Transverse colon (tissue), 4 donors: Measurements from ENCODE around the gene SHH. TPM values are rescaled to one million over a fixed set of nuclear protein-coding genes. Genes with fewer than 3 reads are reported as not detected.
"Not testable (repeated sequence)": the region's sequence is repeated elsewhere in the genome, so short reads cannot be mapped to it uniquely, and the experiment has no call there.

Source experiments
- DNase-seq: peaks from one replicate; pipeline ENCODE4 v3.0.0-alpha.2; 2019
- H3K27ac ChIP-seq, 4 donors: fragments of 200-600 bp; sonication (generic); 2 replicates each; pipeline ENCODE4 v1.5.1; 2016 to 2018; ENCODE audit warnings: inconsistent platforms in 4 of 4
- H3K27me3 ChIP-seq: fragments of 200-600 bp; sonication (generic); 2 replicates; pipeline ENCODE4 v1.5.1; 2017; ENCODE audit warnings: inconsistent platforms
- H3K36me3 ChIP-seq, 4 donors: fragments of 200-600 bp; sonication (generic); 2 replicates each; pipeline ENCODE4 v1.5.1; 2017 to 2019; ENCODE audit warnings: inconsistent platforms in 4 of 4
- H3K4me1 ChIP-seq, 4 donors: fragments of 200-600 bp; sonication (generic); 2 replicates each; pipeline ENCODE4 v1.5.1; 2017 to 2020; ENCODE audit warnings: inconsistent platforms in 4 of 4
- H3K4me3 ChIP-seq, 4 donors: fragments of 200-600 bp; sonication (generic); 1 replicate in 1 of 4; 2 replicates in 3 of 4; pipeline versions ENCODE4 v1.5.1 to v1.6.1; 2017 to 2019; ENCODE audit warnings: inconsistent platforms in 4 of 4
- H3K9me3 ChIP-seq, 2 donors: fragments of 200-600 bp; sonication (generic); 2 replicates each; pipeline ENCODE4 v1.5.1; 2017 to 2019; ENCODE audit warnings: inconsistent platforms in 2 of 2
- CTCF ChIP-seq, 5 experiments: fragments of 200-600 bp in 3 of 5; fragments of 450-650 bp in 2 of 5; sonication (generic) in 3 of 5; IDR thresholded peaks; 1 replicate in 2 of 5; 2 replicates in 3 of 5; pipeline ENCODE4 v1.5.1; 2016 to 2017; ENCODE audit warnings: antibody characterized with exemption in 5 of 5, inconsistent platforms in 3 of 5, mild to moderate bottlenecking in 2 of 5, moderate library complexity in 1 of 5
- EP300 ChIP-seq: sonication (generic); formaldehyde crosslinking; IDR thresholded peaks from one replicate; pipeline ENCODE4 v1.6.1; 2017; ENCODE audit warnings: antibody characterized with exemption, low read depth
- POLR2A ChIP-seq: fragments of 450-650 bp; IDR thresholded peaks from one replicate; pipeline ENCODE4 v1.6.1; 2016; ENCODE audit warnings: antibody characterized with exemption, mild to moderate bottlenecking, moderate library complexity
- POLR2AphosphoS5 ChIP-seq, 3 donors: sonication (generic); formaldehyde crosslinking; IDR thresholded peaks; one replicate each; pipeline ENCODE4 v1.6.1; 2016; ENCODE audit warnings: antibody characterized with exemption in 3 of 3
- WGBS, 2 donors: methylation state at CpG; one replicate each; pipeline ENCODE4 v1.1.5; 2018; ENCODE audit warnings: low coverage in 1 of 2; 5-methylcytosine and 5-hydroxymethylcytosine counted together
- in situ Hi-C, 4 donors: fragments of 200-750 bp; cut with MboI; loops; one replicate each; pipeline versions ENCODE4 v1.15.0 to v1.15.1; 2017; ENCODE audit warnings: low sequenced_read_pairs in 3 of 4, low pct_ligation_motif_present in 1 of 4, low pct_unique_long_range_greater_than_20kb in 1 of 4
- intact Hi-C: fragments of 100-400 bp; cut with DNase I; formaldehyde crosslinking; loops from one replicate; pipeline ENCODE4 v1.15.1; 2023; ENCODE audit warnings: low total_unique reads
- total RNA-seq, 4 donors: library from RNA; depleted of rRNA; stranded (reverse); fragments of >200 nt; gene quantifications; one replicate each; pipeline ENCODE4 v1.1.0, GENCODE V29; 2016

Gene SHH
- total RNA-seq, 4 donors from 2014 or later: 0.40 to 3.7 (median 2.0) TPM

GRCh38 chr7:155820246-155820645 lies 8.0 kb upstream of the SHH start:
- no peaks in the 10 kb centered on the region for H3K9me3 ChIP-seq
- no peak overlapping the region for H3K4me3 ChIP-seq
- no peak for DNase-seq
- no peak for TF ChIP-seq POLR2AphosphoS5 (IDR thresholded peaks at IDR 0.05)
- no peak overlapping the region for H3K27ac ChIP-seq
- peaks cover 33% of the 10 kb centered on the region for H3K27me3 ChIP-seq
- H3K4me1 ChIP-seq: peaks cover 0 to 3% (median under 1%) of the 10 kb centered on the region in 4 donors
- in situ Hi-C loops: loop anchor here in 2 of 4 donors (25.0 kb wide), 2 partner anchors 642 to 992 kb away; no protein-coding TSS in a partner anchor
- WGBS, 2 donors: 81% methylated on average over 10 of the region's 18 CpGs; no CpG with 5 or more reads in 1 of the 2 donors
- intact Hi-C loops: no loop called here
- H3K36me3 ChIP-seq: no peaks in the 10 kb centered on the region

- intact Hi-C loops: no loop called here
- Histone ChIP-seq H3K27ac (no peak overlapping the region), H3K27me3 (peaks cover 44% of the 10 kb centered on the region), H3K36me3 (no peaks in the 10 kb centered on the region), H3K4me3 (no peak overlapping the region), H3K9me3 (no peaks in the 10 kb centered on the region), H3K4me1 (peaks cover 0 to 3% (median 0%) of the 10 kb centered on the region in 4 donors)
- TF ChIP-seq EP300: no peak
- no peak for TF ChIP-seq POLR2A
- no peak for TF ChIP-seq CTCF (IDR thresholded peaks at IDR 0.05)
- no peak for TF ChIP-seq POLR2AphosphoS5 (IDR thresholded peaks at IDR 0.05)
- in situ Hi-C loops: loop anchor here in 2 of 4 donors (10.0 to 25.0 kb wide), 3 partner anchors 643 to 993 kb away; no protein-coding TSS in a partner anchor
- 80% methylated on average over 10 of the region's 12 CpGs; no CpG with 5 or more reads in 1 of the 2 donors for WGBS, 2 donors
- DNase-seq: no peak
Measured at GRCh38 chr7:155819186-155819585, 6.9 kb upstream of the SHH start.

- WGBS, 2 donors: 71 to 73% methylated on average over 5 to 6 of the region's 6 CpGs
- no peak overlapping the region for H3K27ac ChIP-seq
- in situ Hi-C loops: loop anchor here in 2 of 4 donors (10.0 to 25.0 kb wide), 3 partner anchors 644 to 994 kb away; no protein-coding TSS in a partner anchor
Measured at GRCh38 chr7:155818820-155819168, 6.5 kb upstream of the SHH start.

GRCh38 chr7:155818154-155818819 lies 6.0 kb upstream of the SHH start:
- H3K36me3 ChIP-seq: no peaks in the 10 kb centered on the region
- H3K4me3 ChIP-seq: no peak overlapping the region
- no peak overlapping the region for H3K27ac ChIP-seq
- 76% methylated on average over 21 of the region's 21 CpGs; no CpG with 5 or more reads in 1 of the 2 donors for WGBS, 2 donors
- peaks cover 53% of the 10 kb centered on the region for H3K27me3 ChIP-seq
- TF ChIP-seq POLR2A (no peak), POLR2AphosphoS5 (IDR thresholded peaks at IDR 0.05) (no peak), CTCF (IDR thresholded peaks at IDR 0.05) (no peak), EP300 (no peak)
- in situ Hi-C loops: loop anchor here in 2 of 4 donors (10.0 to 25.0 kb wide), 3 partner anchors 644 to 994 kb away; no protein-coding TSS in a partner anchor
- H3K9me3 ChIP-seq: no peaks in the 10 kb centered on the region
- no peak for DNase-seq
- H3K4me1 ChIP-seq: peaks cover 0 to 3% (median 0%) of the 10 kb centered on the region in 4 donors
- intact Hi-C loops: no loop called here

More at GRCh38 chr7:155818820-155819168, 6.5 kb upstream of the SHH start:
- no peaks in the 10 kb centered on the region for H3K36me3 ChIP-seq
- DNase-seq: no peak
- intact Hi-C loops: no loop called here
- H3K27me3 ChIP-seq: peaks cover 48% of the 10 kb centered on the region
- H3K4me3 ChIP-seq: no peak overlapping the region
- no peaks in the 10 kb centered on the region for H3K9me3 ChIP-seq
- peaks cover 0 to 3% (median 0%) of the 10 kb centered on the region in 4 donors for H3K4me1 ChIP-seq
- TF ChIP-seq POLR2AphosphoS5 (IDR thresholded peaks at IDR 0.05): no peak
- no peak for TF ChIP-seq POLR2A
- TF ChIP-seq CTCF (IDR thresholded peaks at IDR 0.05): no peak
- TF ChIP-seq EP300: no peak

- intact Hi-C loops, H3K27ac ChIP-seq, H3K9me3 ChIP-seq, DNase-seq, H3K4me1 ChIP-seq, H3K36me3 ChIP-seq, H3K4me3 ChIP-seq: not testable (repeated sequence)
- in situ Hi-C loops: loop anchor here in 2 of 4 donors (10.0 to 25.0 kb wide), 3 partner anchors 645 to 995 kb away; no protein-coding TSS in a partner anchor
- peaks cover 60% of the 10 kb centered on the region for H3K27me3 ChIP-seq
- WGBS, 2 donors: 40 to 76% methylated on average over 1 to 2 of the region's 4 CpGs
Measured at GRCh38 chr7:155817515-155817914, 5.3 kb upstream of the SHH start.
